ENCODE results near the gene MARCO. TPM values are rescaled to one million over a fixed set of nuclear protein-coding genes. Genes with fewer than 3 reads are reported as not detected.

MARCO gene
- total RNA-seq, 1 experiment from 2014 or later: not detected

DNA sequence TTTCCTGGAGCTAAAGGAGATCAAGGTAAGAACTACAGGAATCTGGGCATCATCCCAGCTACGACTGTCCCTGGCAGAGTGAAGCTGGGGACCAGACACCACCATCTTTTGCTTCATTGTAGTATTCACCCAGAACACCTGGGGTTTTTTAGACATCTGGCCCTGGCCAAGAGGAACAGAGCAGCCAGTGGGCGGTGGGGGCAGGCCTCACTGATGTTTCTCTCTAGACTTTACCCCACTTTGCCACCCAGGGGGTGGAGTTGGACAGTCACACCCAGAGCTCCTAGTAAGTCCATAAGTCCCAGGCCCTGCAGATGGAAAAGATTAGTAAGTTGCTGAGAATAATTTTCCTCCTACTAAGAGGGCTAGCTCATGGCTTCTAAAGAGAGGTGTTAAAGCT is 39.6 kb downstream of the MARCO start:
- no peak overlapping the region for H4K5ac ChIP-seq (ENCODE audit: insufficient read length, low read depth, low read length)

More for the DNA sequence above, 39.6 kb downstream of the MARCO start:
- Mint-ChIP-seq H3K4me1 (no peaks in the 10 kb centered on the region), H3K27me3 (ENCODE audit: low read depth) (peaks cover 83% of the 10 kb centered on the region), H3K27ac (peak overlapping the region in 1 of 3 experiments; percentile 53; a peak in 1 of 7 replicates), H3K36me3 (ENCODE audit: insufficient read depth in 1 of 3, low read depth in 3 of 3) (no peaks in the 10 kb centered on the region), H3K4me3 (no peak overlapping the region), H3K9me3 (peaks cover 3 to 5% of the 10 kb centered on the region in 2 experiments; a peak in 3 of 5 replicates)
- no peaks in the 10 kb centered on the region; the same call in 1 of the 2 replicates for H3K27me3 ChIP-seq (ENCODE audit: insufficient read depth, low read length)
- H3K9me3 ChIP-seq (ENCODE audit: control insufficient read depth, low read depth, low read length): no peaks in the 10 kb centered on the region
- no peaks in the 10 kb centered on the region for H3K79me2 ChIP-seq (ENCODE audit: insufficient read depth, low read length)
- H4K20me1 ChIP-seq (ENCODE audit: control insufficient read depth, insufficient read depth, insufficient read length): no peaks in the 10 kb centered on the region
- no peak overlapping the region for H3K4ac ChIP-seq (ENCODE audit: low read depth, low read length)
- no peak overlapping the region for H4K91ac ChIP-seq (ENCODE audit: insufficient read length, low read depth, low read length)
- no peak overlapping the region for H3K4me2 ChIP-seq (ENCODE audit: insufficient read depth, insufficient read length, low read length)
- no peak overlapping the region for H2BK120ac ChIP-seq (ENCODE audit: low read depth, low read length, poor library complexity, severe bottlenecking)
- DNase-seq: no peak
- no peak overlapping the region for H3K14ac ChIP-seq (ENCODE audit: insufficient read depth, low read length)
- no CpG with 5 or more reads among the region's 2 CpGs for WGBS (ENCODE audit: extremely low coverage, insufficient read length, low lambda C conversion rate)
- H2BK20ac ChIP-seq (ENCODE audit: low read depth, low read length, poor library complexity, severe bottlenecking): no peak overlapping the region
- no peaks in the 10 kb centered on the region for H3K23me2 ChIP-seq (ENCODE audit: insufficient read length, low read depth, low read length, poor library complexity, severe bottlenecking)
- H3T11ph ChIP-seq (ENCODE audit: low read length): no peak overlapping the region
- no peak overlapping the region for H3K56ac ChIP-seq (ENCODE audit: insufficient read length, low read depth, low read length)
- H3K18ac ChIP-seq (ENCODE audit: insufficient read length, low read depth, low read length): no peak overlapping the region
- no peak overlapping the region for H2AK5ac ChIP-seq (ENCODE audit: insufficient read length, low read length)
- no peak overlapping the region for H2BK12ac ChIP-seq (ENCODE audit: insufficient read length, low read depth, low read length)
- H2BK5ac ChIP-seq (ENCODE audit: insufficient read length, low read length): no peak overlapping the region
- TF ChIP-seq, protein P1, sequence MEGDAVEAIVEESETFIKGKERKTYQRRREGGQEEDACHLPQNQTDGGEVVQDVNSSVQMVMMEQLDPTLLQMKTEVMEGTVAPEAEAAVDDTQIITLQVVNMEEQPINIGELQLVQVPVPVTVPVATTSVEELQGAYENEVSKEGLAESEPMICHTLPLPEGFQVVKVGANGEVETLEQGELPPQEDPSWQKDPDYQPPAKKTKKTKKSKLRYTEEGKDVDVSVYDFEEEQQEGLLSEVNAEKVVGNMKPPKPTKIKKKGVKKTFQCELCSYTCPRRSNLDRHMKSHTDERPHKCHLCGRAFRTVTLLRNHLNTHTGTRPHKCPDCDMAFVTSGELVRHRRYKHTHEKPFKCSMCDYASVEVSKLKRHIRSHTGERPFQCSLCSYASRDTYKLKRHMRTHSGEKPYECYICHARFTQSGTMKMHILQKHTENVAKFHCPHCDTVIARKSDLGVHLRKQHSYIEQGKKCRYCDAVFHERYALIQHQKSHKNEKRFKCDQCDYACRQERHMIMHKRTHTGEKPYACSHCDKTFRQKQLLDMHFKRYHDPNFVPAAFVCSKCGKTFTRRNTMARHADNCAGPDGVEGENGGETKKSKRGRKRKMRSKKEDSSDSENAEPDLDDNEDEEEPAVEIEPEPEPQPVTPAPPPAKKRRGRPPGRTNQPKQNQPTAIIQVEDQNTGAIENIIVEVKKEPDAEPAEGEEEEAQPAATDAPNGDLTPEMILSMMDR (conservative IDR thresholded peaks at IDR 0.05): no peak
- H3K4me1 ChIP-seq (ENCODE audit: insufficient read depth, low read length): no peaks in the 10 kb centered on the region
- no peak overlapping the region for H3K23ac ChIP-seq (ENCODE audit: insufficient read length, low read depth, low read length)
- no peaks in the 10 kb centered on the region for H3K79me1 ChIP-seq (ENCODE audit: insufficient read depth, low read depth, low read length, poor library complexity, severe bottlenecking)
- H2BK15ac ChIP-seq (ENCODE audit: low read depth, low read length): no peak overlapping the region
- no peak overlapping the region for H3K27ac ChIP-seq (ENCODE audit: insufficient read length, low read depth, low read length)
- no peak overlapping the region for H3K9ac ChIP-seq (ENCODE audit: extremely low read depth, insufficient read length, low read length)
- no peak overlapping the region for H4K8ac ChIP-seq (replicated peaks; ENCODE audit: insufficient read length, low read depth, low read length)
- H2AFZ ChIP-seq (ENCODE audit: low read length): no peak overlapping the region
